ENCODE data around the gene HOXC11.

The HOXC11 gene

DNA sequence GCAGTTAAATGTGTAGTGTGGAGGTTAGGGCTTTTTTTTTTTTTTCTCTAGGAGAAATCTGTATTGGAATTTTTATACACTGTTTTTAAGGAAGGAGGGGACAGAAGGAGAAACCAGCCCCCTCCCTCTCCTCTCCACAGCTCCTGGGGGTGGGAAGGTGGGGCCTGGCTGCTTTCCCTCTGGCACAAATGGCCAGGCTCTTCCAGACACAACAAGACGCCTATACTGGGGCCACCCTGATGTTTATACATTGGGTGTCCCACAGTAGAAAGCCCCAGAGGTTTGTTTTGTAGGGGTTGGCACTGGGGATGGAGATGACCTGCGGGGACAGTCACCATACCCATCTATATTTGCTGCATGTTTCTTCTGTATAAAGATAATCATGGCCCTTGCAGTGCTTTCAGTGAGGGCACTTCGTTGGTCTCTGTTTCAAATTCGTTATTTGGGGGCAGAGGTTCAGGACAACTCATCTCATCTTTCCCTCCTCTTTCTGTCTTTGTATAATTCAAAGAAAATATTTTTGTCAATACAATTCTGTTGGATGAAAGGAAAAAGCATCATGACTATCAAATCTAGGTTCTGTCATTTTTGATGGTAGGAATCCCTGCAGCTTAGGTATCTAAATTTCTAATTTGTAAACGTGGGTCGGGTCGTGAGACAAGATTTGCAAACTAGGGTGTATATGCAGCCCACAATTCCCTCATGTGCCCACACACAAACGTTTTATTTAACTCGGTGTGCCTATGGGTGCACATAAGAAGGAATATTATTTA is 4.1 kb downstream of the HOXC11 start:
- no peak for DNase-seq (ENCODE audit: low read depth)
- H3K4me3 ChIP-seq (ENCODE audit: low read depth, low read length), result no peak overlapping the region
- no peak for TF ChIP-seq MYC (IDR thresholded peaks at IDR 0.05; ENCODE audit: low read depth, low read length)
- TF ChIP-seq, protein P1, sequence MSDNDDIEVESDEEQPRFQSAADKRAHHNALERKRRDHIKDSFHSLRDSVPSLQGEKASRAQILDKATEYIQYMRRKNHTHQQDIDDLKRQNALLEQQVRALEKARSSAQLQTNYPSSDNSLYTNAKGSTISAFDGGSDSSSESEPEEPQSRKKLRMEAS (IDR thresholded peaks at IDR 0.05; ENCODE audit: low read depth, low read length), result no peak
- TF ChIP-seq POLR2A (IDR thresholded peaks at IDR 0.05; ENCODE audit: extremely low read depth, insufficient read length), result no peak
- TF ChIP-seq, protein P2, sequence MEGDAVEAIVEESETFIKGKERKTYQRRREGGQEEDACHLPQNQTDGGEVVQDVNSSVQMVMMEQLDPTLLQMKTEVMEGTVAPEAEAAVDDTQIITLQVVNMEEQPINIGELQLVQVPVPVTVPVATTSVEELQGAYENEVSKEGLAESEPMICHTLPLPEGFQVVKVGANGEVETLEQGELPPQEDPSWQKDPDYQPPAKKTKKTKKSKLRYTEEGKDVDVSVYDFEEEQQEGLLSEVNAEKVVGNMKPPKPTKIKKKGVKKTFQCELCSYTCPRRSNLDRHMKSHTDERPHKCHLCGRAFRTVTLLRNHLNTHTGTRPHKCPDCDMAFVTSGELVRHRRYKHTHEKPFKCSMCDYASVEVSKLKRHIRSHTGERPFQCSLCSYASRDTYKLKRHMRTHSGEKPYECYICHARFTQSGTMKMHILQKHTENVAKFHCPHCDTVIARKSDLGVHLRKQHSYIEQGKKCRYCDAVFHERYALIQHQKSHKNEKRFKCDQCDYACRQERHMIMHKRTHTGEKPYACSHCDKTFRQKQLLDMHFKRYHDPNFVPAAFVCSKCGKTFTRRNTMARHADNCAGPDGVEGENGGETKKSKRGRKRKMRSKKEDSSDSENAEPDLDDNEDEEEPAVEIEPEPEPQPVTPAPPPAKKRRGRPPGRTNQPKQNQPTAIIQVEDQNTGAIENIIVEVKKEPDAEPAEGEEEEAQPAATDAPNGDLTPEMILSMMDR (IDR thresholded peaks at IDR 0.05; ENCODE audit: low read depth, low read length), result no peak

DNA sequence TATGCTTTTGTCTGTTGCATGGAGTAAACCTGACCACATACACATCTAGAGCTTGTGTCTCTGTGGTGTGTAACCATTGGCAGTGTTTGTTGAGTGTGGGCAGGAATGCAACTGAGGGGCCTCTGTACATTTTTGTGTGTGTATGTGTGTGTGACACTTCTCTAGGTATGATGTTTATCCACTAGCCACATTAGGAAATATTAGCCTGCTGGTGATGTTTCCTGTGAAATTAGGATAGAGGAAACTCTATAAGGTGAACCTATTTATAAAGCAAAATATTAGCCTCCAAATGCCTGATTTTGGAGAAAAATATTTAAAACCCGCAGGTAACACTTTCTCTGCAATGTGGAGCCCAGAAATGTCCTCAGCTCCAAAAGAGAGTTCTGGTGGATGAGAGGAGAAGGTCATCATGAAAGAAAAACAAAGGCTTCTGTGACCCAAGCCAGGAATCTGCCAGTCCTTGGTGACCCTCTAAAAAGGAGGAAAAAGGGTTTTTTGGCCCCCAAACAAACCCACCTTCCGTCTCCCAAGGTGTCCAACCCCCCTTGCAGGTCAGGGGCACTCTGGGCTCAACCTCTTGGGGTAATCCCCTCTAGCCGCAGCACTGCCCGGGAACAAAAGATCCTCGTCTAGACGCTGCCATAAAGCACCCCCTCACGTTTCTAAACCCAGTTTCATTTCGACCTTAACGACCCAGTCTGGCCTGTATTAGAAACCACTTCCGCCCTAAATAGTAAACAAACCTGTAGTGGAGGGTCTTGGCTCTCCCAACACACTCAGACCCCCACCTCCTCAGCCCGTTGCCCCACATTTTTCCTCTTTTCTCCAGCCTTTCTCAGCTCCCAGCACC is 4.9 kb downstream of the HOXC11 start:
- no peak for DNase-seq (ENCODE audit: low read depth)
- no peak overlapping the region for H3K4me3 ChIP-seq (ENCODE audit: low read depth, low read length)
- no peak for TF ChIP-seq MYC (IDR thresholded peaks at IDR 0.05; ENCODE audit: low read depth, low read length)
- TF ChIP-seq, protein P2 (IDR thresholded peaks at IDR 0.05; ENCODE audit: low read depth, low read length), result no peak
- TF ChIP-seq POLR2A (IDR thresholded peaks at IDR 0.05; ENCODE audit: extremely low read depth, insufficient read length), result no peak
- TF ChIP-seq, protein P1 (IDR thresholded peaks at IDR 0.05; ENCODE audit: low read depth, low read length), result no peak

DNA sequence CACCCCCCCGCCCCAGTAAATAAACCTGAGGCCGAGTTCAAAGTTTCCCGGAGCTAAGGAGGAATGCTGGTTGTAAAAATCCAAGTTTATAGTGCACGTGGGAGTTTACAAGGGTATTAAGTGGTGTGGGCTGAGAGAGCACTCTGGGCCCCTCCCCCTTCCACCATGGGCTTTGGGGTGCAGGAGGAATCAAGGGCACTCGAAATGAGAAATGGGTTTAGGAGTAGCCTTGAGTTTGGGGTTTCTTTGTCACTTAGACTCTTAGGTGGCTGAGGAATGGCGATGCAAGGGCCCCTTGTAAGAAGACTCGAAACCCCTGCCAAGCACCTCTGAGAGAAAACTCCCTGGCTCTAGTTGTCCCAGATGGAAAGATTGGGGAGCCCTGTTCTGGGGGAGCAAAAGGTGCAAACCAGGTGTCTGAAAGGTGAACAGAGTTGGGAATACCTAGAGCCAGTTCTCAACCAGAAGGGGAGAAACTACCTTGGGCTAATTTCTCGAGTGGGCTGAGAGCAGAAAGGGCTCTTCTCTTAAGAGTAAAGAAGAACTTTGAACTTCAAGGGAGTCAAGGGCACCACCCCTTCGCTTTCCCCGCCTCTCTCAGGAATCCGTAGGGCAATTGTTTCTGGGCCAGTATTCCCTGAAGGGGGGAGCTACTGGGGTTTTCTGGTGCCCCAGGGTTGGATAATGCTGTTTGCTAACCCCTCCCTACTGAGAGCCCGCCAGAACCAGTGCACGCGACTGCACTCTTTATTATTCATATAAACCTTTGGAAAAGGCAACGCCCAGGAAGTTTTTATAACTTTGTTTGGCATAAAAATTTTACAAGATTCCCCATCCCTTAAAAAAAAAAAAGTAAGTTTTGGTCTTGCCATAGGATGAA is 5.8 kb downstream of the HOXC11 start:
- no peak overlapping the region for H3K4me3 ChIP-seq (ENCODE audit: low read depth, low read length)
- no peak for DNase-seq (ENCODE audit: low read depth)
- TF ChIP-seq, protein P1 (IDR thresholded peaks at IDR 0.05; ENCODE audit: low read depth, low read length), result no peak
- TF ChIP-seq MYC (IDR thresholded peaks at IDR 0.05; ENCODE audit: low read depth, low read length) (no peak), POLR2A (IDR thresholded peaks at IDR 0.05; ENCODE audit: extremely low read depth, insufficient read length) (no peak)
- TF ChIP-seq, protein P2 (IDR thresholded peaks at IDR 0.05; ENCODE audit: low read depth, low read length), result no peak

DNA sequence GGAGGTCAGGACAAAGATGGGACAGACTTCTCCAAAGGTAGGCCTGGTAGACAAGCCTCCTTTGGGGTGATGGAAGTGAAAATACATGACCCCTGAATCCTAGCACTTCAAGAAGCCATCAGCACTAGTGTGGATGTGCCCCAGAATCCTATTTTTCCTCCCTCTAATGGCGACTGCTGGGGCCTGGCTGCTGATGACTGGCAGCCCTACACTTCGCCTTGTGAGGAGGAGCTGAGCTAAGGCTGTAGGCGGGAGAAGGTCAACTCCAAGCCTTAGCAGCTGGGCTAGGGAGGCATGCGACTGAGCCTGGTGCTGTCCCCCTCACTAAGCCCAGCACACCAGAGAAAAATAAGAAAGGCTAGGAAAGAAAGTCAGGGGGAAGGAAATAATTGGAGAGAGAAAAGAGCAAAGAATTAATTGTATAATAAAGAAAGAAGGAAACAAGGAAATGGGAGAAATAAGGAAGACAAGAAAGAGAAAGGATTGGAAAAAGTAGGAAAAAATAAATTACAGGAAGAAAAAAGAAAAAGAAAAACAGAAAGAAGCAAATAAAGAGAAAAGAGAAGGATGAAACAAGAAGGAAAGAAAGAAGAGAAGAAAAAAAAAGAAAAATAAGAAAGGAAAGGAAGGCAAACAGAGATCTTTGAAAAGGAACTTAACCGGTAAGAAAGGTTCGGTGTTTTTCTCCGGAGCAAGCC is 7.3 kb downstream of the HOXC11 start:
- H3K4me3 ChIP-seq (ENCODE audit: low read depth, low read length), result no peak overlapping the region
- TF ChIP-seq MYC (IDR thresholded peaks at IDR 0.05; ENCODE audit: low read depth, low read length) (no peak), POLR2A (IDR thresholded peaks at IDR 0.05; ENCODE audit: extremely low read depth, insufficient read length) (no peak)
- TF ChIP-seq, protein P1 (IDR thresholded peaks at IDR 0.05; ENCODE audit: low read depth, low read length), result no peak
- TF ChIP-seq, protein P2 (IDR thresholded peaks at IDR 0.05; ENCODE audit: low read depth, low read length), result no peak
- no peak for DNase-seq (ENCODE audit: low read depth)
